Lower lobe of right lung (tissue), 2 donors: ENCODE results near the gene RFX3. TPM values are rescaled to one million over a fixed set of nuclear protein-coding genes. Genes with fewer than 3 reads are reported as not detected.

Source experiments
- ATAC-seq, 2 donors: fragments of 200-7000 bp; cut with Tn5 transposase; one replicate each; pipeline ENCODE4 v1.9.1; 2020 to 2022; ENCODE audit warnings: mild to moderate bottlenecking in 2 of 2, moderate library complexity in 2 of 2
- DNase-seq: peaks from one replicate; pipeline ENCODE4 v3.0.0-alpha.2; 2020
- H3K27ac ChIP-seq: fragments of 200-600 bp; one replicate; pipeline ENCODE4 v1.8.0; 2022
- H3K27me3 ChIP-seq: fragments of 200-600 bp; one replicate; pipeline ENCODE4 v1.8.0; 2022; ENCODE audit warnings: low read depth
- H3K36me3 ChIP-seq: fragments of 200-600 bp; one replicate; pipeline ENCODE4 v1.8.0; 2022; ENCODE audit warnings: mild to moderate bottlenecking
- H3K4me1 ChIP-seq: fragments of 200-600 bp; one replicate; pipeline ENCODE4 v1.8.0; 2022
- H3K4me3 ChIP-seq: fragments of 200-600 bp; one replicate; pipeline ENCODE4 v1.8.0; 2022; ENCODE audit warnings: mild to moderate bottlenecking
- H3K9me3 ChIP-seq: fragments of 200-600 bp; one replicate; pipeline ENCODE4 v1.8.0; 2022
- CTCF ChIP-seq: fragments of 200-600 bp; IDR thresholded peaks from one replicate; pipeline ENCODE4 v1.8.0; 2022; ENCODE audit warnings: antibody characterized with exemption, mild to moderate bottlenecking
- intact Hi-C: fragments of 100-400 bp; cut with DNase I; formaldehyde crosslinking; loops from one replicate; pipeline ENCODE4 v1.11.0; 2022
- total RNA-seq: library from RNA; stranded (reverse); fragmentation: NEBNext Ultra II Directional; extraction: Animal tissue kit (Norgen Biotek cat#: 25700); gene quantifications from one replicate; pipeline ENCODE4 v1.2.1, GENCODE V29; 2021
- donor health status: DM: no; HTN: yes; CAD: no; lungs with severe emphysema.

The RFX3 gene
- total RNA-seq, 1 donor from 2014 or later, result 25.4 TPM

DNA sequence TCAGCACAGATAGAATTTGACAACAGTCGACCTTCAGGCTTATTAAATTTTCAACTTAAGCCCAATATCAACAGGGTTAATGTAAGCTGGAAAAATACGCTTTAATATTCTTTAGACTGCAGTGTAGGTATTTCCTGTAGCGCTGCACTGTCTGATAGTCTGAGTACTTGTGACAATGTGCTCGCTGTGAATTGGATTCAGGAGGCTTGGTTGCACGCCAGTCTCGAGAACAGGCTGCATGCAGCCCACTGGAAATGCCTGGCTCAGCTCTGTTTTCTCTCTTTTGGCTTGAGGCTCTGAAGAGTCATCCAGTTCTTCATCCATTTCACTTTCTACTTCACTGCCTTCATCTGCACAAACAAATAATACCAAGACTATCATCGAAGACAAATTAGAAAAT lies 300.9 kb downstream of the RFX3 start:
- no peak for TF ChIP-seq CTCF
- Histone ChIP-seq H3K9me3 (no peaks in the 10 kb centered on the region), H3K27ac (no peak overlapping the region), H3K27me3 (no peaks in the 10 kb centered on the region), H3K4me3 (no peak overlapping the region), H3K4me1 (no peaks in the 10 kb centered on the region), H3K36me3 (no peaks in the 10 kb centered on the region)
- ATAC-seq (no peak), DNase-seq (no peak)
- intact Hi-C loops, result no loop called here

DNA sequence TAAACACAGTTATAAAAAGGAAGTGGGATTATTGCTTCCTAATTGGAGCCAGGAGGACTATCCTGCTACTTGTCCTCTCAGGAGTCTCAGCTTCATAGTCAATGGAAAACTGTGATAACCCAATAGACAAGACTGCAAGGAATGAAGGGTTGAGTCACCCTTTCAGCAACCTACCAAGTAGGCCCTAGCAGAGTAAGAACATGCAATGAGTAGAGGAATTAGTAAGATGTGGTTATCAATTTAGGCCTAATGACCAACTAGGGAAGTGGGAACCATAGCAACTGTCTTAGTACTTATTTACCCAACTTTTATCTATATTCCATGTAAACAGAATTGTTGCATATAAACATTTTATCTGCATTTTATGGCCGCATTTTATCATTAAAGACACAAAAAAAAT lies 310.1 kb downstream of the RFX3 start:
- ATAC-seq (no peak), DNase-seq (no peak)
- H3K9me3 ChIP-seq, result no peaks in the 10 kb centered on the region
- no peak overlapping the region for H3K27ac ChIP-seq
- intact Hi-C loops, result no loop called here
- no peaks in the 10 kb centered on the region for H3K36me3 ChIP-seq
- H3K4me1 ChIP-seq, result no peaks in the 10 kb centered on the region
- H3K27me3 ChIP-seq, result no peaks in the 10 kb centered on the region
- H3K4me3 ChIP-seq, result no peak overlapping the region
- no peak for TF ChIP-seq CTCF

DNA sequence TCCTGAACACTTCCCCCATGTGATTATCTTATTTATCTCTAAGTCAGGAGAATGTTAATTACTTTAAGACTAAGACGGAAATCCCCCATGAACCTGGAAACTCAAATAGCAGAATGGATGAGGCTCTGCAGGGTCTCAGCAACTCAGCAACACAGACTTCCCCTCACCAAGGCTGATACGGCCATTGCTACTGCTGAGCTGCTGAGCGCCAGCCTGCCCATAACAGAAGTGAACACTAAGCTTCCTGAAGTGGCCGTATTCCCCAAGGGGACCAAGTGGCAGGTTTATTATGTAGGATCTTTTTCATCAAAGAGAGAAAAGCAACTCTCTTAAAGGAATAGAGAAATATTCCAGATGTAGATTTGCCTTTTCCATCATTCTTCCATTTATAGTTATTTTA lies 311.1 kb downstream of the RFX3 start:
- no peaks in the 10 kb centered on the region for H3K9me3 ChIP-seq
- H3K36me3 ChIP-seq, result no peaks in the 10 kb centered on the region
- no peak for ATAC-seq
- H3K4me1 ChIP-seq, result no peaks in the 10 kb centered on the region
- no peak for TF ChIP-seq CTCF
- DNase-seq, result no peak
- no peak overlapping the region for H3K27ac ChIP-seq
- no peaks in the 10 kb centered on the region for H3K27me3 ChIP-seq
- intact Hi-C loops, result no loop called here
- no peak overlapping the region for H3K4me3 ChIP-seq

DNA sequence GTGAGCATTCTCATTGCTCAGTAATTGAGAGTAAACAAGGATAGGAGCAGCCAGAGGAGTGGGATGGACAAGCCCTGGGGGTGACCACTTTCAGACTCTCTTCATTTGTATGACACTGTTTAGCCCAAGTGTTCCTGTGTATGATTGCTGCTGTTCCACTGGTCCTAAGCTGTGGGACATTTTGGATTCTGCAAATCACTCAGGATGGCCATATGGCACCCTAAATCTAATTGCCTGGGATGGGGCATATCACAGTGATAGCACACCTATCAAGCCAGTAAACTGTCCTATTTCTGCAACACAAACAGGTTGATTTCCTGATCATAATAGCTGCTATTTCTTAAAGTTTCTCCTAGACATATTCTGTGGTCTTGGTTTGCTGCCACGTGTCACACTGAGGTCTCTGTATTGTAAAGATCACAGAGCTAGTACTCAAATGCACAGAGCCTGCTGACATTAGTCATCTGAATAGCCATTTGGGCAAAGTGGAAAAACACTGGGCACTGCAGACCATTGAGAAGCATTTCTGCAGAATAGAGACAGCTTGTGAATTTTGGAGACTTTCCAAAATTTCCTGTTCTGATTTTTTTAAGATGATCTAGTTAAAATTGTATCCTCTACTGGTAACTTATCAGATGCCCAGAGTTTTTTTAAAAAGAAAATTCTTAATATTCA lies 320.2 kb downstream of the RFX3 start:
- Histone ChIP-seq H3K4me3 (no peak overlapping the region), H3K27me3 (no peaks in the 10 kb centered on the region), H3K4me1 (no peaks in the 10 kb centered on the region), H3K27ac (no peak overlapping the region), H3K9me3 (no peaks in the 10 kb centered on the region), H3K36me3 (no peaks in the 10 kb centered on the region)
- intact Hi-C loops, result no loop called here
- no peak for ATAC-seq
- no peak for TF ChIP-seq CTCF
- DNase-seq, result no peak

- ATAC-seq (no peak), DNase-seq (no peak)
- H3K27me3 ChIP-seq, result peaks cover 4% of the 10 kb centered on the region
- no peak for TF ChIP-seq CTCF
- no peaks in the 10 kb centered on the region for H3K36me3 ChIP-seq
- H3K9me3 ChIP-seq, result no peaks in the 10 kb centered on the region
- H3K4me3 ChIP-seq, result no peak overlapping the region
- H3K4me1 ChIP-seq, result no peaks in the 10 kb centered on the region
- intact Hi-C loops, result no loop called here
- no peak overlapping the region for H3K27ac ChIP-seq
Measured at GRCh38 chr9:3200331-3200774, 325.4 kb downstream of the RFX3 start.
